Hepatocyte (in vitro differentiated cells): ENCODE results near the gene MFSD6. TPM values are rescaled to one million over a fixed set of nuclear protein-coding genes. Genes with fewer than 3 reads are reported as not detected.
A peak's percentile ranks its signal among the peaks of the same experiment; 100 is the strongest.

Source experiments
- DNase-seq: peaks from one replicate; pipeline ENCODE4 v3.0.0-alpha.2; 2016; ENCODE audit warnings: low spot score
- H2AFZ ChIP-seq: fragments of 200-600 bp; sonication (generic); 2 replicates; pipeline ENCODE4 v1.6.0; 2016; ENCODE audit warnings: antibody characterized with exemption, mild to moderate bottlenecking
- H3K27ac ChIP-seq: fragments of 200-600 bp; sonication (generic); 2 replicates; pipeline ENCODE4 v1.5.1; 2016; ENCODE audit warnings: mild to moderate bottlenecking
- H3K27me3 ChIP-seq: fragments of 200-600 bp; sonication (generic); 2 replicates; pipeline ENCODE4 v1.6.1; 2016
- H3K36me3 ChIP-seq: fragments of 200-600 bp; sonication (generic); replicated peaks from 2 replicates; pipeline ENCODE4 v1.5.1; 2016; ENCODE audit warnings: low read depth; ENCODE audit not compliant: insufficient read depth
- H3K4me1 ChIP-seq: fragments of 200-600 bp; sonication (generic); 2 replicates; pipeline ENCODE4 v1.5.1; 2016; ENCODE audit warnings: mild to moderate bottlenecking, moderate library complexity; ENCODE audit not compliant: insufficient read depth
- H3K4me2 ChIP-seq: fragments of 200-600 bp; sonication (generic); 2 replicates; pipeline ENCODE4 v1.6.0; 2016
- H3K4me3 ChIP-seq: fragments of 200-600 bp; sonication (generic); 2 replicates; pipeline ENCODE4 v1.5.1; 2016; ENCODE audit warnings: mild to moderate bottlenecking
- H3K79me2 ChIP-seq: fragments of 200-600 bp; sonication (generic); 2 replicates; pipeline ENCODE4 v1.6.0; 2017; ENCODE audit warnings: mild to moderate bottlenecking
- H3K9me2 ChIP-seq: fragments of 200-600 bp; sonication (generic); replicated peaks from 2 replicates; pipeline ENCODE4 v1.6.0; 2017; ENCODE audit warnings: mild to moderate bottlenecking; ENCODE audit not compliant: insufficient read depth
- H3K9me3 ChIP-seq: fragments of 200-600 bp; sonication (generic); 2 replicates; pipeline ENCODE4 v1.5.1; 2016; ENCODE audit warnings: low read depth, mild to moderate bottlenecking
- H4K20me1 ChIP-seq: fragments of 200-600 bp; sonication (generic); 2 replicates; pipeline ENCODE4 v1.6.0; 2016; ENCODE audit warnings: mild to moderate bottlenecking; ENCODE audit not compliant: insufficient read depth, poor library complexity, severe bottlenecking
- CTCF ChIP-seq: fragments of 200-600 bp; sonication (generic); IDR thresholded peaks from 2 replicates; pipeline ENCODE4 v1.5.1; 2016; ENCODE audit warnings: antibody characterized with exemption, mild to moderate bottlenecking; ENCODE audit not compliant: poor library complexity
- EZH2 ChIP-seq: fragments of 200-600 bp; sonication (generic); IDR thresholded peaks from 2 replicates; pipeline ENCODE4 v1.6.1; 2016; ENCODE audit warnings: antibody characterized with exemption, mild to moderate bottlenecking, borderline replicate concordance
- EZH2phosphoT487 ChIP-seq: fragments of 200-600 bp; sonication (generic); IDR thresholded peaks from one replicate; pipeline ENCODE4 v1.6.1; 2018; ENCODE audit warnings: antibody characterized with exemption, mild to moderate bottlenecking, low read depth, moderate library complexity; ENCODE audit not compliant: unreplicated experiment, severe bottlenecking
- WGBS: methylation state at CpG from one replicate; pipeline ENCODE4 v1.1.6; 2016; ENCODE audit warnings: low lambda C conversion rate; ENCODE audit errors: missing lambda C conversion rate; 5-methylcytosine and 5-hydroxymethylcytosine counted together
- polyA plus RNA-seq: library from polyadenylated mRNA; unstranded; fragments of >200 nt; fragmentation: Nextera tagmentation; extraction: Ambion mirVana; gene quantifications from 2 replicates; pipeline ENCODE4 v1.2.1, GENCODE V29; 2016
- total RNA-seq: library from RNA; depleted of rRNA; stranded (reverse); fragments of >200 nt; gene quantifications from 2 replicates; pipeline ENCODE4 v1.2.3, GENCODE V29; 2014

MFSD6 gene
- total and polyA plus RNA-seq, 2 experiments from 2014 or later, result 9.7 to 15.9 TPM

GRCh38 chr2:190405070-190405469, 3.1 kb upstream of the MFSD6 start:
- DNase-seq, result no peak
- Histone ChIP-seq H3K79me2 (no peaks in the 10 kb centered on the region), H3K4me2 (no peak overlapping the region), H2AFZ (no peak overlapping the region), H3K4me1 (no peaks in the 10 kb centered on the region), H3K9me3 (no peaks in the 10 kb centered on the region), H4K20me1 (no peaks in the 10 kb centered on the region), H3K4me3 (no peak overlapping the region), H3K36me3 (no peaks in the 10 kb centered on the region), H3K9me2 (no peaks in the 10 kb centered on the region), H3K27me3 (peaks cover 11% of the 10 kb centered on the region), H3K27ac (peak overlapping the region; percentile 37)
- 92% methylated on average over 3 of the region's 3 CpGs for WGBS
- TF ChIP-seq EZH2, result no peak
- TF ChIP-seq EZH2phosphoT487, result no peak
- TF ChIP-seq CTCF, result no peak

GRCh38 chr2:190405995-190406394, 2.2 kb upstream of the MFSD6 start:
- Histone ChIP-seq H3K9me3 (no peaks in the 10 kb centered on the region), H3K9me2 (no peaks in the 10 kb centered on the region), H2AFZ (no peak overlapping the region), H3K27me3 (peaks cover 14% of the 10 kb centered on the region), H4K20me1 (no peaks in the 10 kb centered on the region), H3K36me3 (no peaks in the 10 kb centered on the region), H3K79me2 (peaks cover 4% of the 10 kb centered on the region), H3K4me1 (no peaks in the 10 kb centered on the region), H3K4me3 (no peak overlapping the region), H3K27ac (no peak overlapping the region), H3K4me2 (no peak overlapping the region)
- 87% methylated on average over 3 of the region's 3 CpGs for WGBS
- no peak for DNase-seq
- TF ChIP-seq EZH2, result no peak
- TF ChIP-seq CTCF, result no peak
- TF ChIP-seq EZH2phosphoT487, result no peak

- no peak for TF ChIP-seq CTCF
- no peak for TF ChIP-seq EZH2phosphoT487
- no peak for TF ChIP-seq EZH2
- peaks cover 4% of the 10 kb centered on the region for H3K79me2 ChIP-seq
- no peaks in the 10 kb centered on the region for H3K36me3 ChIP-seq
- H3K4me1 ChIP-seq, result no peaks in the 10 kb centered on the region
- no peaks in the 10 kb centered on the region for H3K9me2 ChIP-seq
- H3K27me3 ChIP-seq, result peaks cover 14% of the 10 kb centered on the region
- H3K4me3 ChIP-seq, result no peak overlapping the region
- no peak overlapping the region for H3K27ac ChIP-seq
- DNase-seq, result no peak
- H3K9me3 ChIP-seq, result no peaks in the 10 kb centered on the region
- no peak overlapping the region for H3K4me2 ChIP-seq
- H4K20me1 ChIP-seq, result no peaks in the 10 kb centered on the region
- 82% methylated on average over 4 of the region's 4 CpGs for WGBS
- no peak overlapping the region for H2AFZ ChIP-seq
These were observed 1.4 kb upstream of the MFSD6 start for GRCh38 chr2:190406805-190407204.

- H3K27me3 ChIP-seq, result peaks cover 14% of the 10 kb centered on the region
- peaks cover 4% of the 10 kb centered on the region for H3K79me2 ChIP-seq
- no peaks in the 10 kb centered on the region for H3K9me2 ChIP-seq
- H2AFZ ChIP-seq, result peak overlapping the region; percentile 93
- TF ChIP-seq CTCF (no peak), EZH2phosphoT487 (no peak), EZH2 (no peak)
- no peaks in the 10 kb centered on the region for H3K4me1 ChIP-seq
- no peaks in the 10 kb centered on the region for H3K9me3 ChIP-seq
- H4K20me1 ChIP-seq, result no peaks in the 10 kb centered on the region
- WGBS, result 37% methylated on average over 11 of the region's 11 CpGs
- DNase-seq, result no peak
- peak overlapping the region; percentile 94 for H3K4me3 ChIP-seq
- H3K36me3 ChIP-seq, result no peaks in the 10 kb centered on the region
- peak overlapping the region; percentile 97 for H3K4me2 ChIP-seq
- peak overlapping the region; percentile 84 for H3K27ac ChIP-seq
These were observed 901 bp upstream of the MFSD6 start for GRCh38 chr2:190407246-190407661.
